Liver (tissue), 3 donors: ENCODE results near the gene NOL4L.

Experiments
- CTCF ChIP-seq: fragments of 150-350 bp; IDR thresholded peaks from 2 replicates; pipeline ENCODE4 v1.5.1; 2017; ENCODE audit warnings: improper control_type of control experiment, low read depth, low read length; ENCODE audit not compliant: missing input control
- EGR1 ChIP-seq, 2 donors: IDR thresholded peaks; 2 replicates each; pipeline ENCODE4 v1.6.1; 2016 to 2018; ENCODE audit warnings: antibody characterized with exemption in 2 of 2, low read depth in 2 of 2
- MAX ChIP-seq: IDR thresholded peaks from 2 replicates; pipeline ENCODE4 v1.6.1; 2016; ENCODE audit warnings: antibody characterized with exemption
- REST ChIP-seq: IDR thresholded peaks from 2 replicates; pipeline ENCODE4 v1.6.1; 2016; ENCODE audit warnings: antibody characterized with exemption, mild to moderate bottlenecking
- donor health status: healthy.
- donor health status: healthy.

GRCh38 chr20:32509639-32510066, 75.5 kb downstream of the NOL4L start:
- TF ChIP-seq MAX (no peak), CTCF (no peak), REST (no peak), EGR1 (IDR thresholded peaks at IDR 0.05; ENCODE audit: low read depth in 2 of 2) (no peak)
